EL (cell line): ENCODE data around the gene PTPRN2.
"Not testable (repeated sequence)": the region's sequence is repeated elsewhere in the genome, so short reads cannot be mapped to it uniquely, and the experiment has no call there.

Source experiments
- DNase-seq: peaks from one replicate; pipeline ENCODE4 v3.0.0-alpha.2; 2016

The PTPRN2 gene

DNA sequence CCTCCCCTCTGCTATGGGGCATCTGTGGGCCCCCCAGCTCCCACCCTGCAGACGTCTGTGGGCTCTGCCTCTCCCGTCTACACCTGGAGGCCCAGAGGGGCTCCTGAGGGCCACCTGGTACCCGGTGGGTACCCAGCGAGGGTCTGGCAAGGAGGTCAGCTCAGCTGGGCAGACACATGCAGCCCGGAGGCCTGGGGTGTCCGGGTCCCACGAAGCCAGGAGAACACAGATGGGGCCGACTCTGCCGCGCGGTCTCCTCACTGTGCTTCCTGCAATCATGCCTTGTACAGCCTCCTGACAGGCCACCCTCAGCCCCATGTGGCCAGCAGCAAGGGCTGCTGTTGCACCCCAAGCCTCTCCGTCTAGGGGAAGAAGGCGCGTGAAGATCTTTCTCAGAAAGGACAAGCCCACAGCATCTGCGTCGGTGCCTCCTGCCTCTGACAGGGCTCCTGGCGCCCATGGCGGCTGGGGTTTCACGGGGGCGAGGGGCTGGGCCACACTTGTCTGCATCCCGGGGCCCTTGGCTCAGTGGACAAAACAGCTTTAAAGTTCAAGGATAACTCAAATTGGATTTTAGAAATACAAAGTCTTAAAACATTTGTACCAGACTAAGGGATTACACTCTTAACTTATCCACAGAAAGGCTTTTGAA, 859.5 kb downstream of the PTPRN2 start:
- no peak for DNase-seq

DNA sequence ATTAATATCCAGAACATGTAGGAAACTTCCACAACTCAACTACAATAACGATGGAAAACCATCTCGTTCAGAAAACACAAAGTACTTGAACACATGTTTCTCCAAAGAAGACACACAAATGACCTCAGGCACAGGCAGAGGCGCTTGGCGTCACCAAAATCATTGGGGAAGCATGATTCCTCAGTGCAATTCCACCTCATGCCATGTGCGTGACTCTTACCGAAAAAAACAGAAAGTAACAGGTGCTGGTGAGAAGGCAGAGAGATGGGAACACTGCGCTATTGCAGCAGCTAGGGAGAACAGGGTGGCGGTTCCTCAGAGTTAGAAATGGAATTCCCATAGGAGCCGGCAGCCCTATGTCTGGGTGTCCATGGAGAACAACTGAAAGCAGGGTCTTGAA, 860.9 kb downstream of the PTPRN2 start:
- no peak for DNase-seq

DNA sequence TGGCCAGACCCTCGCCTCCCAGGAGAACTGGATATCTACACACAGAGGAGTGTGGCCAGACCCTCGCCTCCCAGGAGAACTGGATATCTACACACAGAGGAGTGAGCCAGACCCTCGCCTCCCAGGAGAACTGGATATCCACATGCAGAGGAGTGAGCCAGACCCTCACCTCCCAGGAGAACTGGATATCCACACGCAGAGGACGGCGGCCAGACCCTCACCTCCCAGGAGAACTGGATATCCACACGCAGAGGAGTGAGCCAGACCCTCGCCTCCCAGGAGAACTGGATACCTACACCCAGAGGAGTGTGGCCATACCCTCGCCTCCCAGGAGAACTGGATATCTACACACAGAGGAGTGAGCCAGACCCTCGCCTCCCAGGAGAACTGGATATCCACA, 862.3 kb downstream of the PTPRN2 start:
- DNase-seq, result not testable (repeated sequence)

DNA sequence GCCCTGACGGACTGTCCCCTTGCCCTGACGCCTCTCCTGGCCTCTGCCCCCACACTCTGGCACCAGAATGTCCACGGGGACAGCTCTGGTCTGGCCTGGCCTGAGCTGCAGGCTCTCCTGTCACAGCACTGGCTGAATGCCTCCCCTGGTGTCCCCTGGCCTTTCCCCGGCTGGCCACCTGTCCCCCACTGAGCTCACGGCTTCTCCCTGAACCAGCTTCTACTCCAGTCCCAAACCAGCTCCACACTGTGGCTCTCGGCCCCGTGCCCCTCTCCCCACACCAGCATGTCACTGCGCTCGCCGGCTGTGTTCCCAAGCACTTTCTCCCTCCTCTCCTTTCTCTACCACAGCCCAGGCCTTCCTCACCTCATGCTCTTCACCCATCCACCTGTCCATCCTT, 864.4 kb downstream of the PTPRN2 start:
- DNase-seq, result no peak

DNA sequence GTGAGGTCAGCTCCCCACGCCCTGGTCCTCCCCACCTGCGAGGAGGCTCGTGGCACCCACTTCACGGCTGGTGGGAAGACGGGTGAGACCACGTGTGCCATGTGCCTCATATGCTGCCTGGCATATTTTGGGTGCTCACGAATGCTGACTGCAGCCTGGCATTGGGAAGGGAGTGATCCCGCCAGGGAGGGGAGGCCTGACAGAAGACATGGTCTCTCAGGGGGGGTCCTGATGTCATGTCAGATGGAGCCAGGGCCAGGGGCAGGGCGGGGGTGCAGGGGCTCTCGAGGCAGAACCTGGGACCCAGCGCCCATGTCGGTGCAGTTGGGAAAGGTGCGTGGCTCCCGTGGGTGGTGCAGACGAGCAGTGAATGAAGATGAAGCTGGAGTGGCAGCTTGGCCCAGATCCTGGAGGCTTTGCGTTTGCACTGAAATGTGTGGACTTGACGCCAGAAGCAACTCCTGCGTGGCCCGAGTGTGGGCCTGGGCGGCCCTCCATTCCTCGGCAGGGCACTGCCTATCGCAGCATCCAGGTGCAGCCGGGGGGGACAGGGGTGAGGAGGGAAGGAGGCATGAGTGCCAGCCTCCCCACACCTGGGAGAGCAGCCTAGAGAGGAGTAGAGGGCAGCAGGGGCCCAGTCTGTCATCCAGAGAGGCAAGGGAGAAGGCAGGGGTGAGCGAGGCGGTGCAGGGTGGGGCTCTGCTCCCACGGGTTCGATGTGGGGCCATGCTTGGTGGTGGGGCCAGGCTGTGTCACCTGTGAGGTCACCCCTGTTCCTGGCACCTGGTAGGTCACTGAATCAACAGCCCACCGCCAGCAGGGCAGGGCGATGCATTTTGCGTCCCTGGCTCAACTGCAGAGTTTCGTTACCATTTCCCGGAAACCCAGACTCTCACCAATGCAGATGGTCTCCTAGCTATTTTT, 865.2 kb downstream of the PTPRN2 start:
- DNase-seq, result no peak

DNA sequence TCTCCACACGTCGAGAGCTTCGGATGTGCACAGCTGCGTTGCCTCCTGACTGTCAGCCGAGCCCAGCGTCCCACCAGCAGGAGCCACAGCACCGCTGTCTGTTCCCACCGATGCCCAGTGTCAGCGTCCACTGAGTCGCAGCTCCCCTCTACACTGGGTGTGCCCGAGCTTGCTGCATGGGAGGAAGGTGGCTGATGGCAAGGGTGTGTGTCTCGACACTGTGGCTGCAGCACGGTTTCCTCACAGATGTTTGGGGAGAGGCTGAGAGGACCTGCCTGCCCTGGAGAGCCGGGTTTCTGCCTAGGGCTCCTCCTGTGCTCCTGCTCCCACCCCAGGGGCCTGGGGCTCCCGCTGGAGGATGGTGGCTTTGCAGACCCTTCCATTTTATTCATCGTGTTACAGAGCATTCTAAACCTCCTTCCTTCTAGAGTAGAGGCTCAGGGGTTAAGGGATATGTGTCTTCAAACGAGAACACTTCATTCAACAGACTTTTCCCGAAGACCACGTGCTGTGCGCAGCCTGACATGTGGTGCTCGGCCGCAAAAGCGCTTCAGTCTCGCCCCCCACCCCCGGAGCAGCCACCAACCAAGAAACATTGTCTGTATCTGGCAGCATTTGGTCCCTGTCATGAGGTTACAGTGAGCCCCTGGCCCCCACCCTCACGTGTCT, 866.0 kb downstream of the PTPRN2 start:
- DNase-seq, result no peak

DNA sequence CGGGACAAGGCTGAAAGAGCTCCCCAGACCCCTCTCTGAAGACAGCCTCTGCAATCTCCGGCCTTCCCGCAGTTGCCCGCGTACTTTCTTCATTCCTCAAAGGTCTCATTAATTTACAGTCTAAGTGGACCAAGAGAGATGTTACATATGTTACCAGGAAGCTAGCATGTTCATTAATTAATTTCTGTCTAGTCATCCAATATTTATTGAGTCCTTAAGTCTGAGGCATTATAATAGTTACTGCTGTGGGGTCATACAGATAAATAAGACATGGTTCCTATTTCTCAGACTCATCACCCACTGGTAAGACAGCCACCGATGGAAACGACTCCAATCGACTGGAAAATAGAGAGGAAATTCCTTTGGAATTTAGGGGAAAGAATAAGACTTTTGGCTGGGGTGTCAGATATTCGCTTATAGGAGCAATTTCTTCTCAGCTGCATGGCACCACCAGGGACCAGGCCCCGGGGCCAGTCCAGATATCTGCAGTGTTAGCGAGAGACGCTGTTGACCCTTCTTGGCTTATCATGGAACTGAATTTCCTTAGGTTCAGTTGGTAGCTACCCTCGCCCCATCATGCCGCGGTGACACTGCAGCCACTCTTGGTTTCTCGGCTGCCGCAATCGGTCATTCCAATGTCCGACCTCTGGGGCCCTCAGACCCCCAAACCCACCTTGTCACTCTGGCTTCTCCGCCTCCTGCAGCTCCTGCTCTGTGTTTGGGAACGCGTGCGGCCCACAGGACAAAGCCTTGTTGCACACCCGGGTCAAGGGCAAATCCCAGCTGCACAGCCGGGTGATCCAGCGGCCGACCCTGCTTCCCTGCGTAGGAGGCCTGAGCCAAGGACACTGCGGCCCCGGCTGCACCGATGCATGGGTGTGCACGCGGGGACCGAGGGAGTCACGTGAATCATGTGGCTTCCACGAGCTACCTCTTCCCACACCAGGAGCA, 867.6 kb downstream of the PTPRN2 start:
- no peak for DNase-seq

DNA sequence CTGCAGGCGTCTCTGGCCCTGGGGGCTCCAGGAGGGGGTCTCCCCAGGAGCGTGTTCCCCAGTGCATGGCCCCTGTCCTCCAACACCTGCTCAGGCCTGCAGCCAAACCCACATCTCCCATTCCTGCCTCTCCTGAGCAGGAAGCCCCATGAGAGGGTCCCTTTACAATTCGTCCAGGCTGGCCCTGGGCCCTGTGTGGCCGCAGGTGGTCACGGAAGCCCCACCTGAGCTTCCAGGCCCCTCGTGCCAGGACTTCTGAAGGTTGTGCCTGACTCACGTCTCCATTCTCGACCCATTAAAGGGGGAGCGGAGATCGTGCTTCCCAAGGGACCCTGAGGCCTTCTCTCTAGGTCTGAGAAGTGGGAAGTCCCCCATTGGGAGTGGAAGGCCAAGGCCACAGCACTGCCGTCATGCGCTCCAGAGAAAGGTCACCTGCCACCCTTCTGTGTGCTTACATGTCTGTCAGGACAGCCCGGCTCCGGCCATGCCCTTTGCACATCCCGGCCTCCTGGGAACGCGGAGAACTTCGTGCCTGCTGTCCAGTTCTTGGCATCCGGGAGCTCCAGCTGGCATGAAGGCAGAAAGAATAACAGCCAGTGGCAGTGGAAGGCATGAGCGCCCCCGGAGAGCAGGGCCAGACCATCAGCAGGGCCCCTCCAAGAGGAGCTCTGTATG, 868.5 kb downstream of the PTPRN2 start:
- DNase-seq, result no peak

DNA sequence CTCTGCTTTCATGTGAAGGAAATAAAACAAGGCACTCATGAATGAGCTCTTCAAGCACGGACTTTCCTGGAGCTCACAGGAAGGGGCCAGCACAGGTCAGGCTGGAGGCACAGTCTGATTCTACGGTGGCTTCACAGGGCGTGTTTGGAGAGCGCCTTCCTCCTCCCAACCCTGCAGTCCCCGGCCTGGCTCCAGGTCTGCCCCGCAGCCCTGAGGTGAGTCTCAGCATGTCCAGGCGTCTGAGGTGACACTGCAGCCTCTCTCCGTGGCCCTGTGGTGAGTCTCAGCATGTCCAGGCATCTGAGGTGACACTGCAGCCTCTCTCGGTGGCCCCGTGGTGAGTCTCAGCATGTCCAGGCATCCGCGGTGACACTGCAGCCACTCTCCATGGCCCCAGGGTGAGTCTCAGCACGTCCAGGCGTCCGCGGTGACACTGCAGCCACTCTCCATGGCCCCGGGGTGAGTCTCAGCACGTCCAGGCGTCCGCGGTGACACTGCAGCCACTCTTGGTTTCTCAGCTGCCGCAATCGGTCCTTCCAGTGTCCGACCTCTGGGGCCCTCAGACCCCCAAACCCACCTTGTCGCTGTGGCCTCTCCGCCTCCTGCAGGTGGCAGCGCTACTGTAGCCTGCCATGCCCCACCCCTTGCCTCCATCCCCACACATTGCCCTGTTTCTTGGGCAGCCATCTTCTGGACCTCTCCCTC, 869.2 kb downstream of the PTPRN2 start:
- DNase-seq, result no peak

DNA sequence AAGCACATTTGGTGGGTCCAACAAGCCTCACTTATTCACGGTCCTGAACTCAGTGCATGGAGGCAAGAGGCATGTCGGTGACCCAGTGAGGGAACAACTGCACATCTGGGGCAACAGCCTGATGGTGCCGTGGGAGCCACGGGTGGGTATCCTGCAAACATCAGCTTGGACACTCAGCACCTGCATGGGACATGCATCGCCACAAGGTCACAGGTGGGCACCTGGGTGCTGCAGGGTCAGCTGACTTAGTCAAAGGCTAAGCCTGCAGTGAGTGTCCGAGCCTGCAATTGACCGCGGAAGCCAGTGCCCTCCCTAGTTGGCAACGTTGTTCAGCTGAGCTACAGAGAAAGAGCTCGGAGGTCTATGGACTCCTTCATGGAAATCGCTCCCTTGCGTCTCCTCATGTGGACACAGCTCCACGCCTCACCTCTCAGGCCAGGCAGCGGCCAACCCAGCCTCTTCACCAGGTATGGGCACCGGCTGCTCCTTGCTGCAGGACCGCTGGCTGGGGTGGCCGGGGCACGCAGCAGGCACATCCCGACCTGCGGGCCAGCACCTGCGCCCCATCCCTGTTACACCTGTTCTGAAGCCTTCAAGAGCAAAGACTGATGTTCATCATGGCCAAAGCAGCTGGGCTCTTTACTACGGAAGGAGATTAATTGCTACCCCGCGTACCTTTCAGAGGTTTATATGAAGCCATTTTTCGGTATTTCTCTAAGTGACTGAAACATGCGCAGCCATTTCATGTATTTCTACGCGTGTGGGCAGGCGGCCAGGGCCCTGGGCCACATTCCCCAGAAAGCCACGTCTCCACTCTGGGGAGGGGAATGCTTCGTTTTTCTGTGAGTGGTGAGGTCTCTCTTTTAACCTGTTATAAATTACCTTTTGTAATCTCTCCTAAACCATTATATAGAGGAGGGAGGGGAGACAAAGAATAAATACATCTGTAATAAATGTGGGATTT, 870.1 kb downstream of the PTPRN2 start:
- DNase-seq, result no peak

DNA sequence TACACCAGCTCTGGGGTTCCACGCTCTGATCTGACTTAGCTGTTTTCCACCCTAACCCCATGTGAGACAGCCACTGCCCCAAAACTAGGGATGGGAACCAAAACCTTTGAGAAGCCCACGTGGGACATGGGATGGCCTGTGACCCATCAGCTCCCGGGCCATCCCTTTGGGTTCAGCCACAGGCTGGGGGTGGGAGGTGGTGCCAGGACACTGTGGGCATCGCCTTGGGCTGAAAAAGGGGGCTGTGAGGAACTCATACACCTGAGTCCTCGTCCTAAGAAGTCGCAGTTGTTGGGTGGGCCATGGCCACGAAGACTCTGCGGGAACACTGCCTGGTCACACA, 871.7 kb downstream of the PTPRN2 start:
- no peak for DNase-seq

DNA sequence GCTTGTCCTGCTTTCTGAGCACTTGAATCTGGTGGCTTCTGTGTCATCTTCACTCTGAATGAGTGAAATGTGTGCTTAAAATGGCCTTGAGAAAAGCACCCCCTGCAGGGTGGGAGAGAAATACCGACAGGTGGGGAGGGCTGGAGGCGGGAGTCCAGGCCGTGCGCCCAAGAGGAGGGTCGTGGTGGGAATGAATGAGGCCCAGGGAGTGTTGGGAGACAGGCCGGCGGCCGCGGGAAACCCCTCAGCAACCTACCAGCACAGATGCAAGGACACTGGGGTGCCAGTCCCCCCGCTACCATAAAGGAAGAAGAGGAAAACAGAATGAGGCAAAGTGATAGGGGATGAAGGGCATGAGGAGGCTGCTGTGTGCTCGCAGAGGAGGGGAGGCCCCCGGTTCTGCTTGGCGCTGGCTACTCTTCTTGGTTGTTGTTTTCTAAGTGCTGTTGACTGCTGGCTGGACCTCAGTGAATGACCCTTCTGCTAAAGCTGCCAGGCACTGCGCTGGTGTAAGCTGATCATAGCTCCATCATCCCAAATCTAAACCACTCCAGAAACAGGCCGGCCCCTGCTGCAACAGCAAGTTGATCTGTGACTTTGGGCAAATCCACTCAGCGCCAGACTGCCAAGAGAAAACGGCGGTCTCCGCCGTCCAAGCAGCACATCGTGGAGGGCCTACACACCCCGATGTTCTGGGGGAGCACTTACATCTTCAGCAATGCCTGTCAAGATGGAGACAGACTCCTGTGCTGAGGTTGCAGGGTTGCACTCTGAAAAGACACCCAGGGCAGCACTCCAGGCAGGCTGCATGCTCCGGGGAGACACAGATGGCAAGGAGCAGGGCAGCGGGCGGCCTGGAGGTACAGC, 872.3 kb downstream of the PTPRN2 start:
- DNase-seq, result no peak

DNA sequence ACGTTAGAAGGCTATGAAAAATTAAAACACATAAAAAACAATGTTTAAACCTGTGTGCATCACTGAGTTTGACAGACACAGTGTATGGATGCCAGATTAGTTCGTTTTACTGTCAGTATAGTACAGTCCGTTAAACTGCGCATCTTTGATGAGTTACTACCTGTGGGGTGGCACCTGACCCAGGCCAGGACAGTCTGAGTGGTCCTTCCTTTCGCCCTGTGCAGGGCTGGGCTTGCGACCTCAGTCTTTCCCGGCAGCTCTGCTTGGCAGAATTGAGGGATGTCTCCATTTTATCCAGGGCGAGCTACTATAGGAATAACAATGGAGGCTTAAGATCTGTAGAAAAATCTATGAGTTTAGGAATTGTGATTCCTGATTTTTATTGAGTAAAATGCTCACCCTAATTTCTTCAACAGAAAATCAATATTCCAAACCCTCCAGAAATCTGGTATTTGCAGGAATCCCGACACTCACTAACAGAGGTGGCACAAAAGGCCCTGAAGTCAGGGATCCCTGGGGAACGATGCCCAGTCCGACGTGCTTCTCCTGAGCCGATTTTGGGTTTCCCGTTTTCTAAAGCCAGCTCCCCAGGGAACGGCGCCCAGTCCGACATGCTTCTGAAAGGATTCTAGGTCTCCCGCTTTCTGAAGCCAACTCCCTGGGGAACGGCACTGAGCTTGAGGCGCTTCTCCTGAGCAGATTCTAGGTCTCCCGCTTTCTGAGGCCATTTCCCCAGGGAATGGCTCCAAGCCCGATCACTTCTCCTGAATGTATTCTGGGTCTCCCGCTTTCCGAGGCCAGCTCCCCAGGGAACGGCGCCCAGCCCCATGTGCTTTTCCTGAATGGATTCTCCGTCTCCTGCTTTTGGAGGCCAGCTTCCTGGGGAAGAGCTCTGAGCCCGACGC, 873.2 kb downstream of the PTPRN2 start:
- no peak for DNase-seq

DNA sequence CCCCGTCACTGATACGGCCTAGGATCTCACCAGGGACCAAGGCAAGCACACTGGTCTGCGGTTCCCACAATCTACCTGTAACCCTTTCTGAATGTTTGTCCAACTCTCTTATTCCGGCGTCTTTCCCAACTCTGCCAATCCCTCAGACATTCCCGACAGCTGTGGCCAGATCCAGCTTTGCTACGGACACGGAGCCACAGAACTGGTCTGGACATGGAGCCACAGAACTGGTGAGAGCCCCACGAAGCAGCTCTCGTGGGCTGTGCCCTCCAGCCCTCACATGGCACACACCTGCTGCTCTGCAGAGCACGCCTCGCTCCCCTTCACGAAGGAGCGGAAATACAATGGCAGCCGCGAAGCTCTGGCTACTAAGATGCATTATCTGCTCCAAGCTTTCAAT, 874.0 kb downstream of the PTPRN2 start:
- DNase-seq, result no peak

DNA sequence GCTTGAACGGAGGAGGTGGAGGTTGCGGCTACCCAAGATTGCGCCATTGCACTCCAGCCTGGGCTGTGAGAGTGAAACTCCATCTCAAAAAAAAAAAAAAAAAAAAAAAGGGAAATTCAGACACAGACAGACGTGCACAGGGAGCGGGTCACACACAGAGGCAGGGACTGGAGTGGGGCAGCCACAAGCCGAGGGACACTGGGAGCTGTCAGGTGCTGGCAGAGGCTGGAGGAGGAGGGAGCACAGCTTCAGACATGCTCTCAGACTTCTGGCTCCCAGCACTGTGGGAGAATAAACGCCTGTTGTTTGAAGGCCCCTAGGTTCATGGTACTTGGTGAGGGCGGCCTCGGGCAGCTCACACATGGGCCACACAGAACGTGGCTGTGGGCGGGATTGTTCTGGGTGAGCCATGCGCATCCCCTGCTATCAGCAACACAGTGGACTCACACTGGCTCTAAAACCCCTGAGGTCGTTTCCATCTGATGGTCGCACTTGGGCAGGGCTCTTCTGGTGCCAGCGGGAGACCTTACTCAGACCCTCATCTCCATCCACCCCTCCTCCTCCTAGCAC, 874.9 kb downstream of the PTPRN2 start:
- DNase-seq, result no peak

DNA sequence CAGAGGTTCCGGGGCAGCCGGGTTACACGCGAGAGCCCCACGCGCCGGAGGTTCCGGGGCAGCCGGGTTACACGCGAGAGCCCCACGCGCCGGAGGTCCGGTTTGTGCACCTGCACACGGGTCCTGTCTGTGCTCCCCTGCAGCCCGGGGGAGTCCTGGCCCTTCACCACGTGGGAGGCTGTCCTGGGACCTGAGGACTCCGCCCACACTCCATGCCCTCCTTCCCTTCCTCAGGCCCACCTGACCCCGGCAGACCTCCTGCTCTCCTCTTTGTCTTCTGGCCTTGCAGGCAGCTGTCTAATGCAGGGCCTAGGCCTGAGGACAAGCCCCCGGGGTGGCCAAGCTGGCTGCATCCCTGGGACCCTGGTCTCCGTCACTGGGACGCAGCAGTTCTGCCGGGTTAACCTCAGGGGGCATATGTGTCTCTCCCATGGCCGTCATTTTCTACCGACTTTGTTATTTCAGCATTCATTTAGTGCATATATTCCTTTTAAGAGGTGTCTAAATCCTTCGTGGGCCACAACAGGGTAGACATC, 876.2 kb downstream of the PTPRN2 start:
- DNase-seq, result no peak

DNA sequence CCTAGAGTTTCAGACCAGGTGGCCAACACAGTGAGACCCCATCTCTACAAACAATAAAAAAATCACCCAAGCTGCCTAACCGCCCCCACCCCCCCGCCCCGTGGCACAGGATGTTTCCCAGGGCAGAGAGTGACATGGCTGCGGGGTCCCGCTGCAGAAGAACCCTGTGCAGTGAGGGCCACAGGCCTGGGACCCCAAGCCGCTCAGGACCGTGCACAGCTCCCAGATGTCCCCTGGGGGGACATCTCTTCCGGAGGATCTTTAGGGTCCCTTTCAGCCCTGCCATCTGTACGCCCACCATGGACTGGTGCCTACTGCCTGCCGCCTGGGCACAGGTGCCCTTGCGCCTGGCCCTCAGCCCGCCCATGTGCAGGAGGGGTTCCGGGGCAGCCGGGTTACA, 877.2 kb downstream of the PTPRN2 start:
- no peak for DNase-seq
